K562 (cell line): ENCODE results near the gene FAAP100. TPM values are rescaled to one million over a fixed set of nuclear protein-coding genes. Genes with fewer than 3 reads are reported as not detected.
A peak's percentile ranks its signal among the peaks of the same experiment; 100 is the strongest.

Source experiments
- ATAC-seq: fragments of 200-7000 bp; cut with Tn5 transposase; 3 replicates; pipeline ENCODE4 v1.9.1; 2020; ENCODE audit warnings: moderate library complexity
- BruUV-seq: library from RNA; stranded (reverse); fragments of 400-500 nt; replicated peaks from 2 replicates; lab custom pipeline; 2021; lab: Mats Ljungman, UMichigan
- CTCF ChIA-PET: fragments of 300-600 bp; formaldehyde crosslinking; extraction: SDS; loops from one replicate; lab custom pipeline; 2021; ENCODE audit warnings: low intra/inter-chr PET ratio; lab: Yijun Ruan, JAX
- POLR2A ChIA-PET: fragments of 300-600, 350-650 bp; sonication (Branson Sonifier 250); formaldehyde crosslinking; extraction: SDS; loops from one replicate; lab custom pipeline; 2021; ENCODE audit warnings: antibody characterized with exemption, inconsistent platforms; lab: Yijun Ruan, JAX
- DNase-seq, 4 experiments: peaks; one replicate each; pipeline versions ENCODE4 v3.0.0 to v3.0.0-alpha.2; 2011 to 2018; ENCODE audit warnings: low spot score in 3 of 4, mixed read lengths in 3 of 4; ENCODE audit errors: extremely low read depth in 1 of 4
- FAIRE-seq: peaks from 2 replicates; lab custom pipeline; 2011; peaks lifted over from hg19 to GRCh38; lab: Jason Lieb, UNC
- H2AFZ ChIP-seq: 2 replicates; pipeline ENCODE4 v1.6.0; 2011; ENCODE audit warnings: low read depth, low read length, control low read depth, inconsistent platforms
- H3K27ac ChIP-seq: fragments of 200-600 bp; 3 replicates; pipeline ENCODE4 v1.8.0; 2011; ENCODE audit warnings: low read depth, mild to moderate bottlenecking, control low read depth, inconsistent platforms, low read length, moderate library complexity, mixed read lengths; ENCODE audit errors: extremely low read depth
- H3K27me3 ChIP-seq, 2 experiments: fragments of 300-600 bp in 1 of 2; 2 replicates in 1 of 2; 3 replicates in 1 of 2; pipeline versions ENCODE4 v1.6.0 to v1.8.0; 2011; ENCODE audit warnings: inconsistent platforms in 2 of 2, low read length in 2 of 2, mild to moderate bottlenecking in 1 of 2, mixed read lengths in 1 of 2, moderate library complexity in 1 of 2; ENCODE audit not compliant: control insufficient read depth in 2 of 2, insufficient read depth in 2 of 2
- H3K36me3 ChIP-seq: fragments of 300-600 bp; 3 replicates; pipeline ENCODE4 v1.8.0; 2011; ENCODE audit warnings: mild to moderate bottlenecking, low read length, inconsistent platforms; ENCODE audit not compliant: control insufficient read depth, insufficient read depth
- H3K4me1 ChIP-seq, 2 experiments: fragments of 200-600 bp in 1 of 2; replicated peaks in 1 of 2; 2 replicates in 1 of 2; 3 replicates in 1 of 2; pipeline versions ENCODE4 v1.5.1 to v1.8.0; 2011; ENCODE audit warnings: inconsistent platforms in 2 of 2, low read length in 2 of 2, mild to moderate bottlenecking in 1 of 2, mixed read lengths in 1 of 2, moderate library complexity in 1 of 2; ENCODE audit not compliant: control insufficient read depth in 2 of 2, insufficient read depth in 2 of 2
- H3K4me2 ChIP-seq: 2 replicates; pipeline ENCODE4 v1.6.1; 2011; ENCODE audit warnings: low read length, control low read depth, inconsistent platforms, mixed read lengths; ENCODE audit not compliant: insufficient read depth
- H3K4me3 ChIP-seq: fragments of 200-600 bp; sonication (generic), shearing (Covaris generic); 2 replicates; pipeline ENCODE4 v1.5.1; 2016; ENCODE audit warnings: control low read depth, inconsistent platforms
- H3K79me2 ChIP-seq: fragments of 200-600 bp; 3 replicates; pipeline ENCODE4 v1.8.0; 2011; ENCODE audit warnings: low read length, inconsistent platforms; ENCODE audit not compliant: control insufficient read depth, insufficient read depth
- H3K9ac ChIP-seq, 2 experiments: 2 replicates each; pipeline versions ENCODE4 v1.6.0 to v1.6.1; 2011; ENCODE audit warnings: low read depth in 2 of 2, low read length in 2 of 2, control low read depth in 1 of 2, inconsistent platforms in 1 of 2, mild to moderate bottlenecking in 1 of 2, mixed read lengths in 1 of 2; ENCODE audit not compliant: insufficient read depth in 1 of 2
- H3K9me1 ChIP-seq: one replicate; pipeline ENCODE4 v1.6.0; 2011; ENCODE audit warnings: inconsistent platforms, mild to moderate bottlenecking, low read length, moderate library complexity; ENCODE audit not compliant: control insufficient read depth, insufficient read depth
- H3K9me3 ChIP-seq: replicated peaks from 2 replicates; pipeline ENCODE4 v1.5.1; 2011; ENCODE audit warnings: low read depth, low read length, inconsistent platforms; ENCODE audit not compliant: control insufficient read depth, insufficient read depth
- H4K20me1 ChIP-seq: replicated peaks from 2 replicates; pipeline ENCODE4 v1.6.1; 2011; ENCODE audit warnings: low read length, inconsistent platforms, mixed read lengths; ENCODE audit not compliant: control insufficient read depth, insufficient read depth
- MCM3 ChIP-seq: fragments of 450-650 bp; IDR thresholded peaks from 2 replicates; pipeline ENCODE4 v1.6.1; 2016
- PHF8 ChIP-seq: fragments of 200-600 bp; sonication (generic); IDR thresholded peaks from 2 replicates; pipeline ENCODE4 v1.6.1; 2012; ENCODE audit warnings: mixed run types, mild to moderate bottlenecking, inconsistent platforms, low read length, moderate library complexity, borderline replicate concordance
- POLR2A ChIP-seq: fragments of 450-650 bp; conservative IDR thresholded peaks from 2 replicates; pipeline ENCODE4 v1.6.1; 2016
- POLR2G ChIP-seq: fragments of 200-400 bp; formaldehyde crosslinking; IDR thresholded peaks from 2 replicates; pipeline ENCODE4 v1.6.1; 2017; ENCODE audit warnings: low read depth, mild to moderate bottlenecking, antibody characterized with exemption, low read length, moderate library complexity
- PTTG1 ChIP-seq: fragments of 450-650 bp; IDR thresholded peaks from 2 replicates; pipeline ENCODE4 v1.6.1; 2016; ENCODE audit warnings: low read depth, mild to moderate bottlenecking, missing genetic modification characterization, missing compliant biosample characterization
- USF2 ChIP-seq: sonication (generic); formaldehyde crosslinking; IDR thresholded peaks from 2 replicates; pipeline ENCODE4 v1.5.0; 2020; ENCODE audit warnings: missing genetic modification reagents
- ZKSCAN3 ChIP-seq: fragments of 250-450 bp; sonication (Bioruptor Pico); IDR thresholded peaks from 2 replicates; pipeline ENCODE4 v1.4.0; 2020
- WGBS: fragments of 100-300 bp; shearing (Covaris generic); methylation state at CpG from one replicate; pipeline ENCODE4 v1.1.6; 2016; ENCODE audit warnings: low coverage, mixed read lengths; ENCODE audit not compliant: insufficient coverage; ENCODE audit errors: missing lambda C conversion rate; 5-methylcytosine and 5-hydroxymethylcytosine counted together
- in situ Hi-C: fragments of 300-500 bp; cut with MboI; formaldehyde crosslinking; loops from 4 replicates; pipeline ENCODE4 v1.15.0; 2018; ENCODE audit warnings: inconsistent platforms, mixed read lengths
- intact Hi-C: fragments of 100-400 bp; cut with micrococcal nuclease; formaldehyde crosslinking; loops from 2 replicates; pipeline ENCODE4 v1.14.2; 2022
- polyA plus RNA-seq, 8 experiments: library from polyadenylated mRNA; depleted of rRNA in 4 of 8; stranded (reverse) in 5 of 8; unstranded in 3 of 8; fragments of >200 nt; fragmentation: Nextera tagmentation in 2 of 8; fragmentation: Illumina TruSeq in 1 of 8; extraction: Ambion mirVana in 2 of 8; extraction: Trizol in 1 of 8; gene quantifications; 2 replicates each; pipeline versions ENCODE4 v1.2.1 to v1.2.3, GENCODE V29; 2011 to 2014; ENCODE audit warnings: inconsistent platforms in 1 of 8, missing spikeins in 1 of 8
- total RNA-seq, 7 experiments: library from RNA; depleted of rRNA in 6 of 7; stranded (reverse); fragments of >200 nt in 6 of 7; fragmentation: Illumina TruSeq in 2 of 7; extraction: Trizol in 2 of 7; gene quantifications; 2 replicates each; pipeline versions ENCODE4 v1.2.1 to v1.2.3, GENCODE V29; 2011 to 2021; ENCODE audit warnings: low replicate concordance in 1 of 7

FAAP100 gene
- total and polyA plus RNA-seq, 9 of the 15 experiments (the other 6 are each of a cell fraction or from before 2014, with no cell fraction given) = 0.31 to 51.2 (median 12.6) TPM

DNA sequence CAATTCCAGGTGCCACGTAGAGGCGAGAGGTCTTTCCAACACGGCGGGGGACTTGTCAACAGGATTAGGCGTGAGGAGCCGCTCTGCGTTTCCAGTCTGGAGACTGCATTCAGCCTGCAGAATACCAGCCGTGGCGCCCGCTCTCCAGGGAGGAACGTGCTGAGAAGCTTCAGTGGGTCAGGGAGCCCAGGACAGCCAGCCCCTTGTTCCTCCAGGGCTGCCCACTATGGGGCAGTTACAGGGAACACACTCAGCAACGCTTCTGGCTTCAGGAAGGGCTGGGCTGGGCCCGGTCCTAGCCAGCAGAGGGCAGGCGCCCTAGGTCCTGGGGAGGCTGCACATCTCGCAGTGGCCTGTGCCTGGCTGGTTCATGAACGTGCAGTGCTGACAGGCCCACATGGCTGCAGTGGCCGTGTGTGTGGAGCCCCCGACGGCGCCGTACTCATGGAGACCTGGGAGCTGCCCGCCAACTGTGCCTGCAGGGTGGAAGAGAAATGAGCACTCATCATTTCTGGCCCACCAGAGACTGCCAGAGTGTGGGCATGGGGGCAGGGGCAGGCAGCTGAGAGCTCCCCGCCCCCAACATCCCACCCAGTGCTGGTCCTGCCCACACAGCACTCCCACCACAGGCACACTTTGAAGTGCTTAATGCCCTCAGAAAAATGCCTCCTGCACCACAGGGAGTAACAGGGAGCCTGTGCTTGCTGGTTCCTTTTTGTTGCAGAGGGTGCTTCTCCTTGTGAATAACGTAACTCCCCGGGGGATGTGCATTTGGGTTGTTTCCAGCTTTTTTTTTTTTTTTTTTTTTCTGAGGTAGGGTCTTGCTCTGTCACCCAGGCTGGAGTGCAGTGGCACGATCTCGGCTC lies 7.0 kb upstream of the FAAP100 start (continued):
- TF ChIP-seq ZKSCAN3 (CRISPR knock-in tag) = no peak
- TF ChIP-seq PHF8 = no peak
- TF ChIP-seq USF2 (CRISPR knock-in tag) = no peak

GRCh38 chr17:81558115-81558468 lies 5.9 kb upstream of the FAAP100 start:
- POLR2A ChIA-PET = interaction anchor here (0.6 to 2.7 kb wide), 2 partner anchors 11 to 514 kb away, joined by 3 to 16 read pairs; no protein-coding TSS in a partner anchor
- H3K9me3 ChIP-seq = no peaks in the 10 kb centered on the region
- no peaks in the 10 kb centered on the region for H3K27me3 ChIP-seq
- whole genome bisulfite sequencing = 91% methylated on average over 11 of the region's 12 CpGs
- H2AFZ ChIP-seq = no peak overlapping the region
- H3K4me1 ChIP-seq = peaks cover 20 to 46% of the 10 kb centered on the region in 2 experiments
- H3K4me2 ChIP-seq = no peak overlapping the region
- intact Hi-C loops (no loop called here), in situ Hi-C loops (no loop called here)
- FAIRE-seq (no peak), DNase-seq (no peak), ATAC-seq (no peak)
- no peak overlapping the region for H3K9ac ChIP-seq
- no peaks in the 10 kb centered on the region for H3K79me2 ChIP-seq
- H3K9me1 ChIP-seq = no peaks in the 10 kb centered on the region
- no peak overlapping the region for H3K27ac ChIP-seq
- CTCF ChIA-PET = no interaction called here
- H3K36me3 ChIP-seq = peaks cover 69% of the 10 kb centered on the region; the same call in 2 of the 3 replicates
- no peak overlapping the region for H3K4me3 ChIP-seq
- TF ChIP-seq POLR2G (0 out of 2 replicates have a peak, but pooled peaks have one; percentile 44), MCM3 (no peak), PTTG1 (tag) (no peak), POLR2A (0 out of 2 replicates have a peak, but pooled peaks have one; percentile 2)
- BruUV-seq = no TSS peak
- H4K20me1 ChIP-seq = peaks cover 12% of the 10 kb centered on the region; the same call in 1 of the 2 replicates
